WTC11 (cell line): ENCODE results near the gene FAM200A. TPM values are rescaled to one million over a fixed set of nuclear protein-coding genes. Genes with fewer than 3 reads are reported as not detected.
A peak's percentile ranks its signal among the peaks of the same experiment; 100 is the strongest.

Experiments used
- ATAC-seq: fragments of 200-7000 bp; cut with Tn5 transposase; 2 replicates; pipeline ENCODE4 v1.10.0; 2021; ENCODE audit warnings: mild to moderate bottlenecking, moderate library complexity
- CTCF ChIA-PET: fragments of 300-600 bp; sonication (Branson Sonifier 250); formaldehyde crosslinking; loops from one replicate; lab custom pipeline; 2021; ENCODE audit warnings: antibody characterized with exemption; lab: Charles Lee
- POLR2A ChIA-PET: fragments of 350-600 bp; sonication (Branson Sonifier 250); formaldehyde crosslinking; loops from one replicate; lab custom pipeline; 2021; ENCODE audit warnings: antibody characterized with exemption; lab: Charles Lee
- DNase-seq: peaks from one replicate; pipeline ENCODE4 v3.0.0; 2021; ENCODE audit warnings: low spot score
- H3K27ac Mint-ChIP-seq: 2 replicates; pipeline ENCODE4 v1.8.0; 2021; ENCODE audit warnings: mixed read lengths
- H3K27me3 Mint-ChIP-seq: 2 replicates; pipeline ENCODE4 v1.8.0; 2021; ENCODE audit warnings: low read depth, mild to moderate bottlenecking, moderate library complexity, mixed read lengths
- H3K36me3 Mint-ChIP-seq: 2 replicates; pipeline ENCODE4 v1.8.0; 2021; ENCODE audit warnings: mixed read lengths
- H3K4me1 Mint-ChIP-seq: 2 replicates; pipeline ENCODE4 v1.8.0; 2022; ENCODE audit warnings: mixed read lengths
- H3K4me3 Mint-ChIP-seq: 2 replicates; pipeline ENCODE4 v1.8.0; 2021; ENCODE audit warnings: mild to moderate bottlenecking, moderate library complexity, mixed read lengths
- H3K9me3 Mint-ChIP-seq: 2 replicates; pipeline ENCODE4 v1.8.0; 2021; ENCODE audit warnings: mixed read lengths
- CREB1 ChIP-seq: sonication (generic); formaldehyde crosslinking; IDR thresholded peaks from 2 replicates; pipeline ENCODE4 v1.8.0; 2023; ENCODE audit warnings: mild to moderate bottlenecking, missing genetic modification reagents
- CREM ChIP-seq: sonication (generic); formaldehyde crosslinking; IDR thresholded peaks from 2 replicates; pipeline ENCODE4 v1.8.1; 2022; ENCODE audit warnings: mild to moderate bottlenecking, missing genetic modification reagents, moderate library complexity
- EMX1 ChIP-seq: fragments of 250-450 bp; sonication (Bioruptor Pico); IDR thresholded peaks from 2 replicates; pipeline ENCODE4 v1.8.0; 2021; ENCODE audit warnings: mild to moderate bottlenecking
- GABPB1 ChIP-seq: sonication (generic); formaldehyde crosslinking; IDR thresholded peaks from 2 replicates; pipeline ENCODE4 v1.8.1; 2023; ENCODE audit warnings: mild to moderate bottlenecking, missing genetic modification reagents
- JUN ChIP-seq: sonication (generic); formaldehyde crosslinking; IDR thresholded peaks from 2 replicates; pipeline ENCODE4 v1.8.0; 2023; ENCODE audit warnings: mild to moderate bottlenecking, missing genetic modification reagents
- NR3C1 ChIP-seq: sonication (generic); formaldehyde crosslinking; conservative IDR thresholded peaks from 2 replicates; pipeline ENCODE4 v1.8.1; 2023; ENCODE audit warnings: low read depth, mild to moderate bottlenecking, missing genetic modification reagents
- SMAD4 ChIP-seq: sonication (generic); formaldehyde crosslinking; IDR thresholded peaks from 2 replicates; pipeline ENCODE4 v1.8.0; 2022; ENCODE audit warnings: mild to moderate bottlenecking, missing genetic modification reagents
- SOX15 ChIP-seq: fragments of 250-450 bp; sonication (Bioruptor Pico); IDR thresholded peaks from 2 replicates; pipeline ENCODE4 v1.9.0; 2021; ENCODE audit warnings: mild to moderate bottlenecking
- TCF7 ChIP-seq: sonication (generic); formaldehyde crosslinking; IDR thresholded peaks from 2 replicates; pipeline ENCODE4 v1.8.0; 2022; ENCODE audit warnings: mild to moderate bottlenecking, low read depth, missing genetic modification reagents, moderate library complexity
- total RNA-seq: library from RNA; stranded (reverse); gene quantifications from 3 replicates; pipeline ENCODE4 v1.2.3, GENCODE V29; 2021
- TF ChIP-seq, protein P1 (sequence below): sonication (generic); formaldehyde crosslinking; IDR thresholded peaks from 2 replicates; pipeline ENCODE4 v1.8.1; 2023; ENCODE audit warnings: mild to moderate bottlenecking, missing genetic modification reagents, moderate library complexity
- TF ChIP-seq, protein P2 (sequence below): sonication (generic); formaldehyde crosslinking; IDR thresholded peaks from 2 replicates; pipeline ENCODE4 v1.8.1; 2023; ENCODE audit warnings: mild to moderate bottlenecking, moderate library complexity, missing genetic modification reagents
- TF ChIP-seq, protein P3 (sequence below): fragments of 250-450 bp; sonication (Bioruptor Pico); conservative IDR thresholded peaks from 2 replicates; pipeline ENCODE4 v1.9.0; 2021; ENCODE audit warnings: mild to moderate bottlenecking
- TF ChIP-seq, protein P4 (sequence below): sonication (generic); formaldehyde crosslinking; IDR thresholded peaks from 2 replicates; pipeline ENCODE4 v1.8.0; 2022; ENCODE audit warnings: mild to moderate bottlenecking, missing genetic modification reagents
- TF ChIP-seq, protein P5 (sequence below): sonication (generic); formaldehyde crosslinking; IDR thresholded peaks from 2 replicates; pipeline ENCODE4 v1.8.1; 2022; ENCODE audit warnings: missing genetic modification reagents, borderline replicate concordance

FAM200A gene
- total RNA-seq, 1 experiment from 2014 or later = 5.9 TPM

DNA sequence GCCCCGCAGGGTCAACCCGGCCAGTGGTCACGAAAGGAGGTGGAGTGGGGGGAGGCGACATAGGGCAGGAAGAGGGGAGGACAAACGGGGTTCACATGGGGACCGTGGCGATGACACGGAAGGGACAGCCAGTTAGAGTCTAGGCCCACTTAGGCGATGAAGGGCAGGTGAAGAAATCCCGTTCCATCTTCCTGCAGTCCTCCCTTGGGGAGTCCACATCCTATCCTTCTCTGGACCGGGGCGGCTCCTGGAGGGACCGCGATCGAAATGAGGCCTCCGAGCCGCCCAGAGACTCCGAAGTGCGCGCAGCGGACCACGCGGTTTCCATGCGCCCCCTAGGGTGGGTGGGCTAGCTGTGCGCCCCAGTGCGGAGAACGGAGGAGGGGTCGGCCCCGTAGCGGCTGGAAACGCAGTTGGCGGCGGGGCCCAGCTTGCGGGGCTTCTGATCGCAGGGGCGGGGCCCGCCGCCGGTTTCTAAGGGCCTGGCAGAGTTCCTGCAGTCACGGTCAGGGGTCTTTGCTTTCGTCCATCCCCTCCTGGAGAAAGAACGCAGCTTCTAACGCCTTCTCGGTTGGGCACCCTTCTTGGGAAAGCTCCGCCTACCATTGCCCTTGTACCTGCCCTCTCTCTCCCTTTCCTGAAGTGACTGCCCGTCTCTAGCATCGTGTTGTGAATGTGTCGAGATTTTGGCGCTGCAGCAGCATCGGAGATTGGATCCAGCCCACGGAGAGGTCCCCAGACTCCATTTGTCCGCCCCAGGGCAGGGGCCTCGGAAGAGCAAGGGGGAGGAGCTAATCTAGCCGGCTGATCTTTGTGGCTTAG, 28.3 kb upstream of the FAM200A start (continued):
- TF ChIP-seq, protein P1, sequence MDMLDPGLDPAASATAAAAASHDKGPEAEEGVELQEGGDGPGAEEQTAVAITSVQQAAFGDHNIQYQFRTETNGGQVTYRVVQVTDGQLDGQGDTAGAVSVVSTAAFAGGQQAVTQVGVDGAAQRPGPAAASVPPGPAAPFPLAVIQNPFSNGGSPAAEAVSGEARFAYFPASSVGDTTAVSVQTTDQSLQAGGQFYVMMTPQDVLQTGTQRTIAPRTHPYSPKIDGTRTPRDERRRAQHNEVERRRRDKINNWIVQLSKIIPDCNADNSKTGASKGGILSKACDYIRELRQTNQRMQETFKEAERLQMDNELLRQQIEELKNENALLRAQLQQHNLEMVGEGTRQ (CRISPR knock-in tag) = 0 out of 2 replicates have a peak, but pooled peaks have one; percentile 12
- TF ChIP-seq GABPB1 (no peak), SMAD4 (CRISPR knock-in tag) (no peak), JUN (CRISPR knock-in tag) (0 out of 2 replicates have a peak, but pooled peaks have one; percentile 51), TCF7 (CRISPR knock-in tag) (no peak)
- TF ChIP-seq, protein P2, sequence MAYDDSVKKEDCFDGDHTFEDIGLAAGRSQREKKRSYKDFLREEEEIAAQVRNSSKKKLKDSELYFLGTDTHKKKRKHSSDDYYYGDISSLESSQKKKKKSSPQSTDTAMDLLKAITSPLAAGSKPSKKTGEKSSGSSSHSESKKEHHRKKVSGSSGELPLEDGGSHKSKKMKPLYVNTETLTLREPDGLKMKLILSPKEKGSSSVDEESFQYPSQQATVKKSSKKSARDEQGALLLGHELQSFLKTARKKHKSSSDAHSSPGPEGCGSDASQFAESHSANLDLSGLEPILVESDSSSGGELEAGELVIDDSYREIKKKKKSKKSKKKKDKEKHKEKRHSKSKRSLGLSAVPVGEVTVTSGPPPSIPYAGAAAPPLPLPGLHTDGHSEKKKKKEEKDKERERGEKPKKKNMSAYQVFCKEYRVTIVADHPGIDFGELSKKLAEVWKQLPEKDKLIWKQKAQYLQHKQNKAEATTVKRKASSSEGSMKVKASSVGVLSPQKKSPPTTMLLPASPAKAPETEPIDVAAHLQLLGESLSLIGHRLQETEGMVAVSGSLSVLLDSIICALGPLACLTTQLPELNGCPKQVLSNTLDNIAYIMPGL = peak; percentile 75; the same call in 1 of the 2 replicates

DNA sequence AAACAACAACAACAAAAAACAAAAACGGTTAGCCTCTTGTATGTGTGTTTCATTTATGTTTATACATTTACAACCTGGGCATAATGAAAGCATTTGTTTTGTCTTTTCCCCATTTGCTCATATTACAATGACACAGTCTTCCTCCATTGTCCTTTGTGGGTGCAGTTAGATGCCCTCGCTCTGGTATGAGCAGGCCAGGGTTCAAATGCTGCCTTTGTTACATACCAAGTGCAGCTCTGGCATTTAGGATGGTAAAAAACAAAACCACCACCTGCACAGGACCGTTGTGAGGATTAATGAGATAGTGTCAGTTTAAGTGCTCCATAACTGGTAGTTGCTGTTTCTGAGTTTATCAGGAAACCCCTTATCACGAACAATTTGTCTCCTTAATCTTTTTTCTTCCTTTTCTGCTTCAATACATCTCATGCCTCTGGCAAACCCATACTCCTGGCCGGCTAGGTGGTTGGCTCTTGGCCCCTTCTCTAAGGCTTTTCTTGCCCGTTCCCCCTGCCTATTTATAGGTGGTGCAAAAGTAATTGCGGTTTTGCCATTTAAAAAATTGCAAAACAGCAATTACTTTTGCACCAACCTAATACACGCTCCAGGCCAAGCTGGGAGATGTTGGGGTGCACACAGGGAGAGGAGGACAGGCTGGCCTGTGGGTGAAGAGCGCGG, 27.5 kb upstream of the FAM200A start:
- H3K27ac Mint-ChIP-seq = peak overlapping the region; percentile 19; the same call in 1 of the 2 replicates
- H3K4me1 Mint-ChIP-seq = peaks cover 29% of the 10 kb centered on the region
- no peak for DNase-seq
- TF ChIP-seq TCF7 (CRISPR knock-in tag) (no peak), EMX1 (no peak)
- TF ChIP-seq, all 79 proteins: peak for 0
- no peak for ATAC-seq
- no peaks in the 10 kb centered on the region for H3K36me3 Mint-ChIP-seq
- CTCF ChIA-PET = interaction anchor here (1.1 to 1.5 kb wide), 3 partner anchors 75 to 415 kb away, joined by 3 to 4 read pairs (median 3); partner anchors contain the start of gene ZKSCAN5
- H3K9me3 Mint-ChIP-seq = 0 out of 2 replicates have a peak, but pooled peaks cover 3% of the 10 kb centered on the region
- H3K4me3 Mint-ChIP-seq = peak overlapping the region; percentile 92
- POLR2A ChIA-PET = interaction anchor here (0.7 to 1.1 kb wide), 2 partner anchors 65 to 79 kb away, joined by 3 to 4 read pairs; partner anchors contain the start of gene ZNF394
- H3K27me3 Mint-ChIP-seq = no peaks in the 10 kb centered on the region; the same call in 1 of the 2 replicates

DNA sequence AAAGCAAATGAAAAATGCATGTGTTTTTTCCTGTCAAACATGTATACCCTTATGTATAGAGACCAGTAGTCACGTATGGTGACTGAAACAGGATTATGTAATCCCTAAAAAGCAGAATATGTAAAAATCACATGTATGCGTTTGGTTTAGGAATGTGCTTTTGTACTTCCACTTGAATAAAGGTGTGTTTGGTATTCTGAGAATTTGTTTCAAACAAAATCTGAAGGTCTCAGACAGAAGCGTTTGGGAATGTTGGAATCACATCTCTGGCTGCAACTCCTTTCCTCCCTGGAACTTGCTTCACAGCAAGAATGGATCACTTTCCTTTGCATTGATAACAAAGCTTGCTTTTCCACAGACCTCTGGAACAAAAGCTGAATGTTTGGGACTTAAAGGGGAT, 24.3 kb upstream of the FAM200A start:
- H3K4me1 Mint-ChIP-seq = peaks cover 28% of the 10 kb centered on the region
- no peak overlapping the region for H3K4me3 Mint-ChIP-seq
- no peaks in the 10 kb centered on the region for H3K9me3 Mint-ChIP-seq
- DNase-seq (no peak), ATAC-seq (no peak)
- peaks cover 28% of the 10 kb centered on the region for H3K36me3 Mint-ChIP-seq
- CTCF ChIA-PET = no interaction called here
- H3K27me3 Mint-ChIP-seq = no peaks in the 10 kb centered on the region
- POLR2A ChIA-PET = no interaction called here
- peak overlapping the region; percentile 78; the same call in 1 of the 2 replicates for H3K27ac Mint-ChIP-seq
- TF ChIP-seq, protein P3, sequence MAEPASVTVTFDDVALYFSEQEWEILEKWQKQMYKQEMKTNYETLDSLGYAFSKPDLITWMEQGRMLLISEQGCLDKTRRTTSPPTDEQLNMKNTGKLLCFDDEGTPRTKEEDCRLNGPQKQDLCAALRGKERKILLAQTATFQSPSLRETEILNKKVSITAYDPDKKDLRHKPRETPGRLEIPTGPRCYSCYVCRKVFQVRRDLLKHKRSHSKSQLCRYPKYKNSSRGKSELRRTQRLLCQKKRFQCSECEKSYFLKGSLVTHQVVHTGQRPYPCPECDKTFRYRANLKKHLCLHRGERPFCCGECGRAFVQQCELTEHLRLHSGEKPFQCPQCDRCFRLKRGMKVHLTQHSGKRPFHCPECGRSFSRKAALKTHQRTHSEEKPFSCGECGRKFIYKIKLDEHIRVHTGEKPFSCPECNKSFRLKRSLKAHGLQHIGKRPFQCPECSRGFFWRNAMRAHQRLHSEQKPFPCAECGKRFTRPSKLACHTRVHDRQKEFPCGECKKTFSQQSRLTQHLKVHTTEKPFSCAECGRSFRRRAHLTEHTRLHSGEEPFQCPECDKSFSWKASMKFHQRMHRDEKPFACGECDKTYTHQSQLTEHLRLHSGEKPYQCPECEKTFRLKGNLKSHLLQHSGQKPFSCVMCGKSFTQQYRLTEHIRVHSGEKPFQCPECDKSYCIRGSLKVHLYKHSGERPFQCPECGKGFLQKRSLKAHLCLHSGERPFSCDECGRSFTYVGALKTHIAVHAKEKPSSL (CRISPR knock-in tag) = no peak
- TF ChIP-seq CREM (CRISPR knock-in tag) (no peak), SOX15 (CRISPR knock-in tag) (no peak), CREB1 (CRISPR knock-in tag) (no peak), NR3C1 (CRISPR knock-in tag) (no peak)
- TF ChIP-seq, protein P4, sequence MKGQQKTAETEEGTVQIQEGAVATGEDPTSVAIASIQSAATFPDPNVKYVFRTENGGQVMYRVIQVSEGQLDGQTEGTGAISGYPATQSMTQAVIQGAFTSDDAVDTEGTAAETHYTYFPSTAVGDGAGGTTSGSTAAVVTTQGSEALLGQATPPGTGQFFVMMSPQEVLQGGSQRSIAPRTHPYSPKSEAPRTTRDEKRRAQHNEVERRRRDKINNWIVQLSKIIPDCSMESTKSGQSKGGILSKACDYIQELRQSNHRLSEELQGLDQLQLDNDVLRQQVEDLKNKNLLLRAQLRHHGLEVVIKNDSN (CRISPR knock-in tag) = no peak
- TF ChIP-seq, protein P5, sequence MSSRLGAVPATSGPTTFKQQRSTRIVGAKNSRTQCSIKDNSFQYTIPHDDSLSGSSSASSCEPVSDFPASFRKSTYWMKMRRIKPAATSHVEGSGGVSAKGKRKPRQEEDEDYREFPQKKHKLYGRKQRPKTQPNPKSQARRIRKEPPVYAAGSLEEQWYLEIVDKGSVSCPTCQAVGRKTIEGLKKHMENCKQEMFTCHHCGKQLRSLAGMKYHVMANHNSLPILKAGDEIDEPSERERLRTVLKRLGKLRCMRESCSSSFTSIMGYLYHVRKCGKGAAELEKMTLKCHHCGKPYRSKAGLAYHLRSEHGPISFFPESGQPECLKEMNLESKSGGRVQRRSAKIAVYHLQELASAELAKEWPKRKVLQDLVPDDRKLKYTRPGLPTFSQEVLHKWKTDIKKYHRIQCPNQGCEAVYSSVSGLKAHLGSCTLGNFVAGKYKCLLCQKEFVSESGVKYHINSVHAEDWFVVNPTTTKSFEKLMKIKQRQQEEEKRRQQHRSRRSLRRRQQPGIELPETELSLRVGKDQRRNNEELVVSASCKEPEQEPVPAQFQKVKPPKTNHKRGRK = no peak
- TF ChIP-seq, protein P1 (CRISPR knock-in tag) = no peak
